ENCODE results near the gene SMURF2.
"Not testable (repeated sequence)": the region's sequence is repeated elsewhere in the genome, so short reads cannot be mapped to it uniquely, and the experiment has no call there.

Gene SMURF2

GRCh38 chr17:64628641-64629040 is 33.5 kb downstream of the SMURF2 start:
- DNase-seq, result no peak

- DNase-seq, result no peak
These were observed 34.3 kb downstream of the SMURF2 start for GRCh38 chr17:64627797-64628196.

GRCh38 chr17:64626827-64627226 is 35.3 kb downstream of the SMURF2 start:
- no peak for DNase-seq

GRCh38 chr17:64625541-64625940 is 36.6 kb downstream of the SMURF2 start:
- no peak for DNase-seq

GRCh38 chr17:64622931-64623654 is 39.0 kb downstream of the SMURF2 start:
- DNase-seq, result no peak

- DNase-seq, result no peak
These were observed 40.3 kb downstream of the SMURF2 start for GRCh38 chr17:64621772-64622171.

- no peak for DNase-seq
These were observed 43.3 kb downstream of the SMURF2 start for GRCh38 chr17:64618848-64619247.

- no peak for DNase-seq
These were observed 44.9 kb downstream of the SMURF2 start for GRCh38 chr17:64617125-64617780.

GRCh38 chr17:64615028-64615677 is 47.0 kb downstream of the SMURF2 start:
- no peak for DNase-seq

- no peak for DNase-seq
These were observed 47.7 kb downstream of the SMURF2 start for GRCh38 chr17:64614266-64615027.

GRCh38 chr17:64611369-64611768 is 50.7 kb downstream of the SMURF2 start:
- DNase-seq, result peak; percentile 9

- not testable (repeated sequence) for DNase-seq
These were observed 51.9 kb downstream of the SMURF2 start for GRCh38 chr17:64610244-64610643.

- DNase-seq, result no peak
These were observed 53.5 kb downstream of the SMURF2 start for GRCh38 chr17:64608571-64608981.

- no peak for DNase-seq
These were observed 54.1 kb downstream of the SMURF2 start for GRCh38 chr17:64607862-64608565.

GRCh38 chr17:64604532-64604931 is 57.6 kb downstream of the SMURF2 start:
- not testable (repeated sequence) for DNase-seq

- no peak for DNase-seq
These were observed 58.1 kb downstream of the SMURF2 start for GRCh38 chr17:64603987-64604386.

GRCh38 chr17:64599827-64600226 is 62.3 kb downstream of the SMURF2 start:
- DNase-seq, result no peak

GRCh38 chr17:64599187-64599676 is 62.9 kb downstream of the SMURF2 start:
- no peak for DNase-seq

GRCh38 chr17:64598672-64599071 is 63.4 kb downstream of the SMURF2 start:
- DNase-seq, result no peak

GRCh38 chr17:64596988-64597387 is 65.1 kb downstream of the SMURF2 start:
- DNase-seq, result no peak

- DNase-seq, result no peak
These were observed 65.7 kb downstream of the SMURF2 start for GRCh38 chr17:64596439-64596838.

GRCh38 chr17:64591944-64592343 is 70.2 kb downstream of the SMURF2 start:
- no peak for DNase-seq

Data from NCI-H69 (cell line).